CD14-positive monocyte (primary cell): Measurements from ENCODE around the gene TAF4. TPM values are rescaled to one million over a fixed set of nuclear protein-coding genes. Genes with fewer than 3 reads are reported as not detected.

Source experiments
- DNase-seq, 3 donors: peaks; one replicate each; pipeline ENCODE4 v3.0.0-alpha.2; 2011 to 2022
- H2AFZ ChIP-seq: 2 replicates; pipeline ENCODE4 v1.6.0; 2012; ENCODE audit warnings: mild to moderate bottlenecking, low read depth, low read length, inconsistent platforms; ENCODE audit not compliant: insufficient read depth, poor library complexity, severe bottlenecking
- H3K27ac ChIP-seq, 2 donors: 1 replicate in 1 of 2; 2 replicates in 1 of 2; pipeline ENCODE4 v1.5.1; 2012 to 2013; ENCODE audit warnings: low read length in 2 of 2, control low read depth in 1 of 2, inconsistent platforms in 1 of 2, low read depth in 1 of 2, mild to moderate bottlenecking in 1 of 2
- H3K27me3 ChIP-seq, 2 donors: one replicate each; pipeline versions ENCODE4 v1.6.0 to v1.6.1; 2011 to 2013; ENCODE audit warnings: low read length in 2 of 2; ENCODE audit not compliant: control insufficient read depth in 2 of 2, insufficient read depth in 2 of 2
- H3K36me3 ChIP-seq, 2 donors: replicated peaks in 1 of 2; 1 replicate in 1 of 2; 2 replicates in 1 of 2; pipeline versions ENCODE4 v1.5.1 to v1.6.1; 2012 to 2013; ENCODE audit warnings: low read length in 2 of 2, control low read depth in 1 of 2, inconsistent platforms in 1 of 2, mild to moderate bottlenecking in 1 of 2; ENCODE audit not compliant: insufficient read depth in 2 of 2, control insufficient read depth in 1 of 2
- H3K4me1 ChIP-seq, 2 donors: 1 replicate in 1 of 2; 2 replicates in 1 of 2; pipeline versions ENCODE4 v1.5.1 to v1.6.1; 2012 to 2013; ENCODE audit warnings: low read length in 2 of 2, control low read depth in 1 of 2, inconsistent platforms in 1 of 2, mild to moderate bottlenecking in 1 of 2, moderate library complexity in 1 of 2; ENCODE audit not compliant: insufficient read depth in 2 of 2, control insufficient read depth in 1 of 2
- H3K4me2 ChIP-seq: replicated peaks from 2 replicates; pipeline ENCODE3; 2012; ENCODE audit warnings: low read length, moderate library complexity, mild to moderate bottlenecking; ENCODE audit not compliant: poor library complexity, severe bottlenecking; ENCODE audit errors: extremely low read depth
- H3K4me3 ChIP-seq, 3 experiments: fragments of 200-600 bp in 1 of 3; sonication (generic) in 1 of 3; replicated peaks in 1 of 3; 1 replicate in 2 of 3; 2 replicates in 1 of 3; pipeline ENCODE4 v1.5.1; 2011 to 2013; ENCODE audit warnings: low read length in 3 of 3, mild to moderate bottlenecking in 3 of 3, control low read depth in 2 of 3, low read depth in 2 of 3, inconsistent platforms in 1 of 3, moderate library complexity in 1 of 3
- H3K79me2 ChIP-seq: 2 replicates; pipeline ENCODE4 v1.6.0; 2012; ENCODE audit warnings: mild to moderate bottlenecking, control low read depth, inconsistent platforms, low read length, moderate library complexity; ENCODE audit not compliant: insufficient read depth
- H3K9ac ChIP-seq: 2 replicates; pipeline ENCODE4 v1.6.0; 2017; ENCODE audit warnings: low read length, mild to moderate bottlenecking; ENCODE audit not compliant: insufficient read depth, poor library complexity, severe bottlenecking
- H3K9me3 ChIP-seq, 2 donors: replicated peaks in 1 of 2; 1 replicate in 1 of 2; 2 replicates in 1 of 2; pipeline versions ENCODE4 v1.5.1 to v1.6.1; 2012 to 2013; ENCODE audit warnings: low read length in 2 of 2, control low read depth in 1 of 2; ENCODE audit not compliant: control insufficient read depth in 1 of 2, insufficient read depth in 1 of 2
- H4K20me1 ChIP-seq: 2 replicates; pipeline ENCODE4 v1.6.0; 2012; ENCODE audit warnings: mild to moderate bottlenecking, low read length, control low read depth, moderate library complexity; ENCODE audit not compliant: insufficient read depth
- H3K27ac Mint-ChIP-seq, 7 donors: one replicate each; pipeline ENCODE4 v1.8.0; 2020; ENCODE audit warnings: mild to moderate bottlenecking in 7 of 7, mixed read lengths in 7 of 7, moderate library complexity in 6 of 7, inconsistent platforms in 2 of 7
- H3K27me3 Mint-ChIP-seq, 3 donors: one replicate each; pipeline ENCODE4 v1.8.0; 2021 to 2022; ENCODE audit warnings: low read depth in 3 of 3, mild to moderate bottlenecking in 3 of 3, mixed read lengths in 3 of 3, moderate library complexity in 3 of 3, inconsistent platforms in 1 of 3
- H3K36me3 Mint-ChIP-seq, 2 donors: one replicate each; pipeline ENCODE4 v1.8.0; 2020; ENCODE audit warnings: mixed read lengths in 2 of 2, inconsistent platforms in 1 of 2, mild to moderate bottlenecking in 1 of 2
- H3K4me1 Mint-ChIP-seq: one replicate; pipeline ENCODE4 v1.8.0; 2020; ENCODE audit warnings: mild to moderate bottlenecking, mixed read lengths
- H3K4me3 Mint-ChIP-seq, 2 donors: one replicate each; pipeline ENCODE4 v1.8.0; 2020; ENCODE audit warnings: mild to moderate bottlenecking in 2 of 2, mixed read lengths in 2 of 2, moderate library complexity in 1 of 2
- H3K9me3 Mint-ChIP-seq, 7 donors: one replicate each; pipeline ENCODE4 v1.8.0; 2020 to 2022; ENCODE audit warnings: mixed read lengths in 7 of 7, mild to moderate bottlenecking in 6 of 7, moderate library complexity in 6 of 7, inconsistent platforms in 2 of 7
- WGBS: methylation state at CpG from one replicate; pipeline ENCODE4 v1.1.5; 2013; ENCODE audit warnings: missing lambda C conversion rate; ENCODE audit not compliant: insufficient coverage; 5-methylcytosine and 5-hydroxymethylcytosine counted together
- intact Hi-C, 2 donors: fragments of 100-400 bp; cut with micrococcal nuclease; formaldehyde crosslinking; loops; one replicate each; pipeline versions ENCODE4 v1.15.0 to v1.15.1; 2023
- polyA plus RNA-seq, 3 donors: library from polyadenylated mRNA; depleted of rRNA in 1 of 3; unstranded in 2 of 3; stranded (reverse) in 1 of 3; fragments of 300-500 nt in 2 of 3; fragments of >200 nt in 1 of 3; fragmentation: Illumina TruSeq in 2 of 3; gene quantifications; 1 replicate in 2 of 3; 2 replicates in 1 of 3; pipeline ENCODE4 v1.2.3, GENCODE V29; 2012 to 2021
- TF ChIP-seq, protein P1 (sequence below): fragments of 200-600 bp; IDR thresholded peaks from one replicate; pipeline ENCODE4 v1.8.0; 2022; ENCODE audit warnings: antibody characterized with exemption, mild to moderate bottlenecking

TAF4 gene
- polyA plus RNA-seq, 3 donors, result 0.48 to 14.9 (median 0.99) TPM

DNA sequence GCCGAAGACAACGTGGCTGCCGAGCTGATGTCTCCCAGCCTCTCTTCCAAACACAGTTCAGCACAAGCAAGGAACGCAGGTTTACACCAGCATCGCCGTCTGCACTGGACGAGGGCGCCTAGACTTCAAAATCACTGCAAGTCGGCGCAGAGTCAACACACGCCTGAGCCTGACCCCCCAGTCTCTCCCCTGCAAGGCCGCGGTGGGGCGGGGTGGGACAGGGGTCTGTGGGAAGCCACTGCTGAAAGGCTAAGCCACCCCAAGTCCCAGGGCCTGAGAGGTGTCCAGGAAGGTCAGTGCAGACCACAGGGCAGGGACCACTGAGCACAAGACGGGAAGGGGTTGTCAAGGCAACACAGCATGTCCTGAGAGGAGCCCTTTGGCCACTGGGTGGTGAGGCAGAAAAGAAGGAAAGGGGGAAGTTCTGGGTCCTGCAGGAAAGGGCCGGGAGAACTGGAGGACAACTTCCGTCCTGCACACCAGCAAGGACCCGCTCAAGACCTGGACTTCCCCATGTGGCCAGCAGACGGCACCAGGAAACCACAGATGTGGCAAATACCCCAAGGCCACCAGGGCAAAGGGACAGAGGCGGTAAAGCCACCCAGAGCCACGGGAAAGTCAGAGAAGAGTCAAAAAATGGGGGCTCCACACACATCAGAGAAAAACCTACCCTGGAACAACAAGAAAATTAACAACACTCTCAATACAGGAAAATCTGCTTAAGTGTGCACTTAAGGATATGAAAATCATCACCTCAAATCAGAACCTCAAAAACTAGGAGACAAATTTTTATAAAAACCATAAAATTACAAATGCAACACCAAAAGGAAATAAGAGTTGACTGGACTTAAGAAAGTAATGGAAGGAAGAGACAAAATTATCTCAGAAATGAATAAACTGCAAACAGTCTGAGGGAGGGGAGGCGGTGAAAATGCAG, 84.8 kb downstream of the TAF4 start:
- WGBS, result 75% methylated on average over 21 of the region's 22 CpGs
- Mint-ChIP-seq H3K4me1 (peaks cover 15% of the 10 kb centered on the region), H3K4me3 (no peak overlapping the region), H3K27me3 (peaks cover 0 to 2% (median 1%) of the 10 kb centered on the region in 3 donors), H3K27ac (peak overlapping the region in 5 of 7 donors; percentile 3 to 65 (median 19)), H3K9me3 (peaks cover 5 to 18% (median 13%) of the 10 kb centered on the region in 7 donors), H3K36me3 (peaks cover 35 to 72% of the 10 kb centered on the region in 2 donors)
- no peak overlapping the region for H3K4me3 ChIP-seq
- peaks cover 5 to 12% of the 10 kb centered on the region in 2 donors for H3K4me1 ChIP-seq
- peaks cover 27 to 54% of the 10 kb centered on the region in 2 donors for H3K36me3 ChIP-seq
- no peak overlapping the region for H3K27ac ChIP-seq
- intact Hi-C loops, result no loop called here
- no peak overlapping the region for H2AFZ ChIP-seq
- peaks cover 7 to 52% of the 10 kb centered on the region in 2 donors for H3K9me3 ChIP-seq
- peaks cover 7% of the 10 kb centered on the region for H4K20me1 ChIP-seq
- no peak overlapping the region for H3K4me2 ChIP-seq
- H3K79me2 ChIP-seq, result no peaks in the 10 kb centered on the region
- DNase-seq, result peak; percentile 14 to 54 (median 37)
- H3K9ac ChIP-seq, result no peak overlapping the region
- TF ChIP-seq, protein P1, sequence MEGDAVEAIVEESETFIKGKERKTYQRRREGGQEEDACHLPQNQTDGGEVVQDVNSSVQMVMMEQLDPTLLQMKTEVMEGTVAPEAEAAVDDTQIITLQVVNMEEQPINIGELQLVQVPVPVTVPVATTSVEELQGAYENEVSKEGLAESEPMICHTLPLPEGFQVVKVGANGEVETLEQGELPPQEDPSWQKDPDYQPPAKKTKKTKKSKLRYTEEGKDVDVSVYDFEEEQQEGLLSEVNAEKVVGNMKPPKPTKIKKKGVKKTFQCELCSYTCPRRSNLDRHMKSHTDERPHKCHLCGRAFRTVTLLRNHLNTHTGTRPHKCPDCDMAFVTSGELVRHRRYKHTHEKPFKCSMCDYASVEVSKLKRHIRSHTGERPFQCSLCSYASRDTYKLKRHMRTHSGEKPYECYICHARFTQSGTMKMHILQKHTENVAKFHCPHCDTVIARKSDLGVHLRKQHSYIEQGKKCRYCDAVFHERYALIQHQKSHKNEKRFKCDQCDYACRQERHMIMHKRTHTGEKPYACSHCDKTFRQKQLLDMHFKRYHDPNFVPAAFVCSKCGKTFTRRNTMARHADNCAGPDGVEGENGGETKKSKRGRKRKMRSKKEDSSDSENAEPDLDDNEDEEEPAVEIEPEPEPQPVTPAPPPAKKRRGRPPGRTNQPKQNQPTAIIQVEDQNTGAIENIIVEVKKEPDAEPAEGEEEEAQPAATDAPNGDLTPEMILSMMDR, result peak; percentile 68
- H3K27me3 ChIP-seq, result no peaks in the 10 kb centered on the region

DNA sequence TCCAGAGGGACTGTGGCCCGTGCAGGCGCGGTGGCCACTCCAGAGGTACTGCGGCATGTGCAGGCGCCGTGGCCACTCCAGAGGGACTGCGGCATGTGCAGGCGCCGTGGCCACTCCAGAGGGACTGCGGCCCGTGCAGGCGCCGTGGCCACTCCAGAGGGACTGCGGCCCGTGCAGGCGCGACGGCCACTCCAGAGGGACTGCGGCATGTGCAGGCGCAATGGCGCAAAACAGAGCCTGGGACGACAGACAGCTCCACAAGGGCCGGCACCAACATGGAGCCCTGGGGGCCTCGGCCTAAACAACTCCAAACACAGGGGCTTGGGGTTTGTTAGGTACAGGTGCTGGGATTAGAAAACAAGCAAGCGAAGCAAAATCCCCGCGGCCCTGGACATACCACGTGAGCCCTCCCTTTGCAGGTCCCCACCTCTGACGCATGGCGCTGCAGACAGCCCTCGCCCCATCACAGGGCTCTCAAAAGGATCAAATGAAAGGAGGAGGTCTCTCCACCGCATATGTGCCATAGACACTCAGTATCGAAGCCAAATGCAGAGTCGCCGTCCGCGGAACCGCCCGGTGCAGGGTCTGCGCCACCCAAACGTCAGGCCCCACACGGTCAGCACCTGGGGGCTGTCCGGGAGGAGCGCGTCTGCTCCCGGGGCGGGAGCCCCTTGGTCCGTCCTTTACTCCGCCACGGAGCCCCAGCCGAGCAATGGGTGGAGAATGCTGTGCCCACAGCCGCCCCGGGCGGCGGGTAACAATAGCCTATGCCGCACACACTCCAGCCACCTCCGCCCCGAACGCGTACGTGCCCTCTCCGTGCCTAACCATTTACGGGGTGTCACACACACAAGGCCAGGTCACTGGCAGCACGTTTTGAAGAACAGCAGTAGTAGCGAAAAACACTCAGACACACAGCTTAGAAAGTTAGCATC, 85.7 kb downstream of the TAF4 start:
- peaks cover 5 to 18% (median 13%) of the 10 kb centered on the region in 7 donors for H3K9me3 Mint-ChIP-seq
- peaks cover 15% of the 10 kb centered on the region for H3K4me1 Mint-ChIP-seq
- Histone ChIP-seq H3K36me3 (peaks cover 31 to 54% of the 10 kb centered on the region in 2 donors), H4K20me1 (peaks cover 7% of the 10 kb centered on the region), H3K27me3 (no peaks in the 10 kb centered on the region), H3K4me1 (peaks cover 5 to 12% of the 10 kb centered on the region in 2 donors), H3K4me3 (no peak overlapping the region), H3K9me3 (peaks cover 7 to 52% of the 10 kb centered on the region in 2 donors), H3K79me2 (no peaks in the 10 kb centered on the region), H3K4me2 (no peak overlapping the region), H3K9ac (no peak overlapping the region), H2AFZ (no peak overlapping the region), H3K27ac (no peak overlapping the region)
- H3K4me3 Mint-ChIP-seq, result no peak overlapping the region
- peaks cover 0 to 2% (median 1%) of the 10 kb centered on the region in 3 donors for H3K27me3 Mint-ChIP-seq
- DNase-seq, result no peak
- TF ChIP-seq, protein P1, result no peak
- intact Hi-C loops, result no loop called here
- H3K27ac Mint-ChIP-seq, result no peak overlapping the region
- 97% methylated on average over 50 of the region's 65 CpGs for WGBS
- peaks cover 39 to 73% of the 10 kb centered on the region in 2 donors for H3K36me3 Mint-ChIP-seq
